H1 (cell line): Measurements from ENCODE around the gene CMIP. TPM values are rescaled to one million over a fixed set of nuclear protein-coding genes. Genes with fewer than 3 reads are reported as not detected.

Source experiments
- EGR1 ChIP-seq: IDR thresholded peaks from 2 replicates; pipeline ENCODE4 v1.6.1; 2011; ENCODE audit warnings: low read depth, low read length, borderline replicate concordance
- PHF8 ChIP-seq: fragments of 200-600 bp; sonication (generic); conservative IDR thresholded peaks from 2 replicates; pipeline ENCODE4 v1.7.1; 2012; ENCODE audit warnings: low read depth, mild to moderate bottlenecking, inconsistent platforms, low read length, moderate library complexity
- SIX5 ChIP-seq: IDR thresholded peaks from 2 replicates; pipeline ENCODE4 v1.6.1; 2011; ENCODE audit warnings: mild to moderate bottlenecking, low read depth, low read length
- polyA plus RNA-seq, 7 experiments: library from polyadenylated mRNA; depleted of rRNA in 3 of 7; stranded (reverse) in 5 of 7; unstranded in 2 of 7; fragments of >200 nt in 5 of 7; fragments of 200-250 nt in 2 of 7; gene quantifications; 1 replicate in 5 of 7; 2 replicates in 1 of 7; 4 replicates in 1 of 7; pipeline versions ENCODE4 v1.2.1 to v1.2.3, GENCODE V29; 2011 to 2013; ENCODE audit warnings: missing spikeins in 2 of 7, mixed read lengths in 2 of 7
- total RNA-seq: library from RNA; stranded (reverse); fragmentation: NEBNext Ultra II Directional; extraction: Animal tissue kit (Norgen Biotek cat#: 25700); gene quantifications from 2 replicates; pipeline ENCODE4 v1.2.1, GENCODE V29; 2021

CMIP gene
- total and polyA plus RNA-seq, 2 of the 8 experiments (the other 6 are each of a cell fraction or from before 2014, with no cell fraction given): 7.9 to 53.2 TPM

- TF ChIP-seq SIX5 (no peak), EGR1 (no peak), PHF8 (no peak)
- TF ChIP-seq, all 59 proteins: peak for 0
Measured at GRCh38 chr16:81639931-81640680, 195.5 kb downstream of the CMIP start (continued).
